Ovary (tissue), 3 donors: ENCODE data around the gene FLOT2.

Experiments
- CTCF ChIP-seq, 3 donors: fragments of 450-650 bp in 2 of 3; fragments of 200-600 bp in 1 of 3; IDR thresholded peaks; one replicate each; pipeline versions ENCODE4 v1.5.1 to v1.8.0; 2016 to 2022; ENCODE audit warnings: antibody characterized with exemption in 3 of 3, mild to moderate bottlenecking in 1 of 3
- EP300 ChIP-seq: sonication (generic); formaldehyde crosslinking; IDR thresholded peaks from one replicate; pipeline ENCODE4 v1.6.1; 2017; ENCODE audit warnings: antibody characterized with exemption
- POLR2A ChIP-seq: fragments of 450-650 bp; IDR thresholded peaks from one replicate; pipeline ENCODE4 v1.6.1; 2017; ENCODE audit warnings: antibody characterized with exemption, mild to moderate bottlenecking, moderate library complexity
- donor health status: DM: no; HTN: no; CAD: no.

DNA sequence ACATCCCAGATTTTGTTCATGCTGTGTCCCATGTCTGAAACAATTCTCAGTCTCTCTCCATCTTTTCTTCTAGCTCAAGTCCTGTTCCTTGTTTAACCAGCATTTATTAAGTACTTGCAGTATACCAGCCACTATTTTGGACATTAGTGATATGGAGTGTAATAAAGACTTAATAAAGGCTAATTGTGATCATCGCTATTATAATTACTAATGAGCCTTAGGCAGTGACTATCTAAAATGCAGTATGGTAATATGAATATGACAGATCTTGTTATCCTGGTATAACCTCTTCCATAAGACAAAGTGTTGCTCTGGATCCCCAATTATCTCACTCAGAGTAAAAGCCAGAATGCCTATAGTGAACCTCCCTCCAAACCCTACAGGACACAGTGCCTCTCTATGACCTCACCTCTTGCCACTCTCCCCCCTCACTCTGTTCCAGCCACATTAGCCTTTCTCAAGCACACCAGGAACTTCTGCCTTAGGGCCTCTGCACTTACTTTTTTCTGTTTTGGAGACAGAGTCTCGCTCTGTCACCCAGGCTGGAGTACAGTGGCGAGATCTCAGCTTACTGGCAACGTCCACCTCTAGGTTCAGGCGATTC, 1.8 kb upstream of the FLOT2 start:
- no peak for TF ChIP-seq CTCF (IDR thresholded peaks at IDR 0.05)
- no peak for TF ChIP-seq POLR2A
- TF ChIP-seq EP300: no peak
